GM18951 (cell line): ENCODE measurements around the gene COX5B.
"Not testable (repeated sequence)": the region's sequence is repeated elsewhere in the genome, so short reads cannot be mapped to it uniquely, and the experiment has no call there.

Experiments
- POLR2A ChIP-seq: IDR thresholded peaks from 4 replicates; pipeline ENCODE4 v1.6.1; 2011; ENCODE audit warnings: mild to moderate bottlenecking; ENCODE audit not compliant: insufficient read length, insufficient read depth; ENCODE audit errors: extremely low read depth
- in situ Hi-C: fragments of 300-500 bp; cut with MboI; formaldehyde crosslinking; loops from one replicate; pipeline ENCODE4 v1.12.0; 2022; ENCODE audit warnings: low sequenced_read_pairs, mixed read lengths, inconsistent platforms; ENCODE audit not compliant: unreplicated experiment

Gene COX5B

GRCh38 chr2:97673182-97673914 is 27.5 kb downstream of the COX5B start:
- TF ChIP-seq POLR2A: no peak
- in situ Hi-C loops: no loop called here

- no peak for TF ChIP-seq POLR2A
- in situ Hi-C loops: no loop called here
Measured at GRCh38 chr2:97673915-97674283, 28.0 kb downstream of the COX5B start.

GRCh38 chr2:97675430-97676113 is 29.7 kb downstream of the COX5B start:
- in situ Hi-C loops: no loop called here
- TF ChIP-seq POLR2A: no peak

GRCh38 chr2:97676620-97677019 is 30.8 kb downstream of the COX5B start:
- no peak for TF ChIP-seq POLR2A
- in situ Hi-C loops: no loop called here

- in situ Hi-C loops: no loop called here
- TF ChIP-seq POLR2A: no peak
Measured at GRCh38 chr2:97677480-97677879, 31.6 kb downstream of the COX5B start.

GRCh38 chr2:97678298-97678697 is 32.4 kb downstream of the COX5B start:
- in situ Hi-C loops: no loop called here
- TF ChIP-seq POLR2A: no peak

GRCh38 chr2:97687235-97687634 is 41.4 kb downstream of the COX5B start:
- in situ Hi-C loops: not testable (repeated sequence)

- in situ Hi-C loops: no loop called here
- no peak for TF ChIP-seq POLR2A
Measured at GRCh38 chr2:97688062-97688827, 42.4 kb downstream of the COX5B start.

GRCh38 chr2:97691166-97691565 is 45.3 kb downstream of the COX5B start:
- in situ Hi-C loops: no loop called here
- TF ChIP-seq POLR2A: no peak

- in situ Hi-C loops: no loop called here
- TF ChIP-seq POLR2A: no peak
Measured at GRCh38 chr2:97693476-97693875, 47.6 kb downstream of the COX5B start.

GRCh38 chr2:97695744-97696143 is 49.9 kb downstream of the COX5B start:
- in situ Hi-C loops: no loop called here
- no peak for TF ChIP-seq POLR2A

GRCh38 chr2:97697252-97698235 is 51.7 kb downstream of the COX5B start:
- TF ChIP-seq POLR2A: no peak
- in situ Hi-C loops: no loop called here
